OCI-LY3 (cell line): ENCODE data around the gene KIAA1328.

Experiments used
- H2AFZ ChIP-seq: fragments of 200-600, 300-600 bp; shearing (Covaris generic); 2 replicates; pipeline ENCODE4 v1.6.0; 2014; ENCODE audit warnings: antibody characterized with exemption, low read depth, low read length
- H3K27ac ChIP-seq: fragments of 200-600, 300-600 bp; sonication (generic); 2 replicates; pipeline ENCODE4 v1.5.1; 2014; ENCODE audit warnings: mild to moderate bottlenecking, low read length, moderate library complexity, mixed read lengths
- H3K27me3 ChIP-seq: fragments of 200-600, 300-600 bp; sonication (generic); 2 replicates; pipeline ENCODE4 v1.6.1; 2014; ENCODE audit warnings: low read depth, low read length, mixed read lengths
- H3K36me3 ChIP-seq: fragments of 200-600, 300-600 bp; sonication (generic); replicated peaks from 2 replicates; pipeline ENCODE3; 2014; ENCODE audit warnings: low read depth, low read length, mixed read lengths
- H3K4me1 ChIP-seq: fragments of 300-600, 200-600 bp; sonication (generic); 2 replicates; pipeline ENCODE4 v1.6.1; 2014; ENCODE audit warnings: low read length, mixed read lengths
- H3K4me2 ChIP-seq: fragments of 200-600, 300-600 bp; sonication (generic); 2 replicates; pipeline ENCODE4 v1.6.1; 2014; ENCODE audit warnings: low read length, mixed read lengths
- H3K4me3 ChIP-seq: fragments of 300-600, 200-600 bp; sonication (generic); 2 replicates; pipeline ENCODE4 v1.5.1; 2014; ENCODE audit warnings: antibody characterized with exemption, mild to moderate bottlenecking, low read length, moderate library complexity
- H3K79me2 ChIP-seq: fragments of 300-600, 200-600 bp; shearing (Covaris generic); 2 replicates; pipeline ENCODE4 v1.6.1; 2014; ENCODE audit warnings: mild to moderate bottlenecking, low read length, mixed read lengths
- H3K9ac ChIP-seq: fragments of 300-600, 200-600 bp; shearing (Covaris generic); 2 replicates; pipeline ENCODE4 v1.6.0; 2014; ENCODE audit warnings: mild to moderate bottlenecking, low read length, moderate library complexity
- H3K9me3 ChIP-seq: fragments of 200-600, 300-600 bp; shearing (Covaris generic); 2 replicates; pipeline ENCODE4 v1.6.1; 2014; ENCODE audit warnings: low read length, mixed read lengths; ENCODE audit not compliant: insufficient read depth
- H4K20me1 ChIP-seq: fragments of 200-600, 300-600 bp; sonication (generic); 2 replicates; pipeline ENCODE4 v1.6.1; 2016; ENCODE audit warnings: low read length, mixed read lengths; ENCODE audit not compliant: insufficient read depth
- CTCF ChIP-seq: fragments of 200-600, 300-600 bp; sonication (generic); IDR thresholded peaks from 2 replicates; pipeline ENCODE4 v1.5.1; 2014; ENCODE audit warnings: antibody characterized with exemption, low read length, low read depth
- EZH2phosphoT487 ChIP-seq: fragments of 200-600 bp; shearing (Covaris generic); IDR thresholded peaks from 2 replicates; pipeline ENCODE4 v1.6.1; 2018; ENCODE audit warnings: antibody characterized with exemption, mixed run types, low read depth

Gene KIAA1328

GRCh38 chr18:37258819-37259218, 429.9 kb downstream of the KIAA1328 start:
- Histone ChIP-seq H3K36me3 (no peaks in the 10 kb centered on the region), H3K9me3 (no peaks in the 10 kb centered on the region), H2AFZ (no peak overlapping the region), H3K4me2 (no peak overlapping the region), H3K4me3 (no peak overlapping the region), H3K27ac (no peak overlapping the region), H3K27me3 (0 out of 2 replicates have a peak, but pooled peaks cover 5% of the 10 kb centered on the region), H4K20me1 (no peaks in the 10 kb centered on the region), H3K79me2 (no peaks in the 10 kb centered on the region), H3K9ac (no peak overlapping the region), H3K4me1 (no peaks in the 10 kb centered on the region)
- TF ChIP-seq CTCF, result no peak
- TF ChIP-seq EZH2phosphoT487, result no peak

GRCh38 chr18:37259711-37260110, 430.8 kb downstream of the KIAA1328 start:
- Histone ChIP-seq H3K4me1 (no peaks in the 10 kb centered on the region), H3K27ac (no peak overlapping the region), H3K9ac (no peak overlapping the region), H3K79me2 (no peaks in the 10 kb centered on the region), H3K36me3 (no peaks in the 10 kb centered on the region), H4K20me1 (no peaks in the 10 kb centered on the region), H2AFZ (no peak overlapping the region), H3K4me3 (no peak overlapping the region), H3K27me3 (0 out of 2 replicates have a peak, but pooled peaks cover 5% of the 10 kb centered on the region), H3K4me2 (no peak overlapping the region), H3K9me3 (no peaks in the 10 kb centered on the region)
- TF ChIP-seq CTCF (no peak), EZH2phosphoT487 (no peak)

- H3K27me3 ChIP-seq, result 0 out of 2 replicates have a peak, but pooled peaks cover 5% of the 10 kb centered on the region
- H3K36me3 ChIP-seq, result no peaks in the 10 kb centered on the region
- no peak overlapping the region for H3K9ac ChIP-seq
- H3K4me2 ChIP-seq, result no peak overlapping the region
- H3K4me1 ChIP-seq, result no peaks in the 10 kb centered on the region
- no peak for TF ChIP-seq CTCF
- no peak overlapping the region for H2AFZ ChIP-seq
- H4K20me1 ChIP-seq, result no peaks in the 10 kb centered on the region
- H3K9me3 ChIP-seq, result no peaks in the 10 kb centered on the region
- no peaks in the 10 kb centered on the region for H3K79me2 ChIP-seq
- no peak overlapping the region for H3K27ac ChIP-seq
- no peak overlapping the region for H3K4me3 ChIP-seq
These were observed 431.6 kb downstream of the KIAA1328 start for GRCh38 chr18:37260367-37261093.

GRCh38 chr18:37261246-37261840, 432.4 kb downstream of the KIAA1328 start:
- H3K79me2 ChIP-seq, result no peaks in the 10 kb centered on the region
- 0 out of 2 replicates have a peak, but pooled peaks cover 5% of the 10 kb centered on the region for H3K27me3 ChIP-seq
- H3K27ac ChIP-seq, result no peak overlapping the region
- TF ChIP-seq EZH2phosphoT487 (no peak), CTCF (no peak)
- H4K20me1 ChIP-seq, result no peaks in the 10 kb centered on the region
- no peaks in the 10 kb centered on the region for H3K36me3 ChIP-seq
- no peak overlapping the region for H3K4me2 ChIP-seq
- H2AFZ ChIP-seq, result no peak overlapping the region
- no peak overlapping the region for H3K4me3 ChIP-seq
- H3K9me3 ChIP-seq, result no peaks in the 10 kb centered on the region
- no peak overlapping the region for H3K9ac ChIP-seq
- no peaks in the 10 kb centered on the region for H3K4me1 ChIP-seq
